Brain pericyte (primary cell): ENCODE results near the gene NUP205.

Experiments
- DNase-seq: peaks from one replicate; pipeline ENCODE4 v3.0.0-alpha.2; 2012; ENCODE audit warnings: low read depth, low spot score

NUP205 gene, protein sequence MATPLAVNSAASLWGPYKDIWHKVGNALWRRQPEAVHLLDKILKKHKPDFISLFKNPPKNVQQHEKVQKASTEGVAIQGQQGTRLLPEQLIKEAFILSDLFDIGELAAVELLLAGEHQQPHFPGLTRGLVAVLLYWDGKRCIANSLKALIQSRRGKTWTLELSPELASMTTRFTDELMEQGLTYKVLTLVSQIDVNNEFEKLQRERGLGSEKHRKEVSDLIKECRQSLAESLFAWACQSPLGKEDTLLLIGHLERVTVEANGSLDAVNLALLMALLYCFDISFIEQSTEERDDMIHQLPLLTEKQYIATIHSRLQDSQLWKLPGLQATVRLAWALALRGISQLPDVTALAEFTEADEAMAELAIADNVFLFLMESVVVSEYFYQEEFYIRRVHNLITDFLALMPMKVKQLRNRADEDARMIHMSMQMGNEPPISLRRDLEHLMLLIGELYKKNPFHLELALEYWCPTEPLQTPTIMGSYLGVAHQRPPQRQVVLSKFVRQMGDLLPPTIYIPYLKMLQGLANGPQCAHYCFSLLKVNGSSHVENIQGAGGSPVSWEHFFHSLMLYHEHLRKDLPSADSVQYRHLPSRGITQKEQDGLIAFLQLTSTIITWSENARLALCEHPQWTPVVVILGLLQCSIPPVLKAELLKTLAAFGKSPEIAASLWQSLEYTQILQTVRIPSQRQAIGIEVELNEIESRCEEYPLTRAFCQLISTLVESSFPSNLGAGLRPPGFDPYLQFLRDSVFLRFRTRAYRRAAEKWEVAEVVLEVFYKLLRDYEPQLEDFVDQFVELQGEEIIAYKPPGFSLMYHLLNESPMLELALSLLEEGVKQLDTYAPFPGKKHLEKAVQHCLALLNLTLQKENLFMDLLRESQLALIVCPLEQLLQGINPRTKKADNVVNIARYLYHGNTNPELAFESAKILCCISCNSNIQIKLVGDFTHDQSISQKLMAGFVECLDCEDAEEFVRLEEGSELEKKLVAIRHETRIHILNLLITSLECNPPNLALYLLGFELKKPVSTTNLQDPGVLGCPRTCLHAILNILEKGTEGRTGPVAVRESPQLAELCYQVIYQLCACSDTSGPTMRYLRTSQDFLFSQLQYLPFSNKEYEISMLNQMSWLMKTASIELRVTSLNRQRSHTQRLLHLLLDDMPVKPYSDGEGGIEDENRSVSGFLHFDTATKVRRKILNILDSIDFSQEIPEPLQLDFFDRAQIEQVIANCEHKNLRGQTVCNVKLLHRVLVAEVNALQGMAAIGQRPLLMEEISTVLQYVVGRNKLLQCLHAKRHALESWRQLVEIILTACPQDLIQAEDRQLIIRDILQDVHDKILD (N-terminal part only)

DNA sequence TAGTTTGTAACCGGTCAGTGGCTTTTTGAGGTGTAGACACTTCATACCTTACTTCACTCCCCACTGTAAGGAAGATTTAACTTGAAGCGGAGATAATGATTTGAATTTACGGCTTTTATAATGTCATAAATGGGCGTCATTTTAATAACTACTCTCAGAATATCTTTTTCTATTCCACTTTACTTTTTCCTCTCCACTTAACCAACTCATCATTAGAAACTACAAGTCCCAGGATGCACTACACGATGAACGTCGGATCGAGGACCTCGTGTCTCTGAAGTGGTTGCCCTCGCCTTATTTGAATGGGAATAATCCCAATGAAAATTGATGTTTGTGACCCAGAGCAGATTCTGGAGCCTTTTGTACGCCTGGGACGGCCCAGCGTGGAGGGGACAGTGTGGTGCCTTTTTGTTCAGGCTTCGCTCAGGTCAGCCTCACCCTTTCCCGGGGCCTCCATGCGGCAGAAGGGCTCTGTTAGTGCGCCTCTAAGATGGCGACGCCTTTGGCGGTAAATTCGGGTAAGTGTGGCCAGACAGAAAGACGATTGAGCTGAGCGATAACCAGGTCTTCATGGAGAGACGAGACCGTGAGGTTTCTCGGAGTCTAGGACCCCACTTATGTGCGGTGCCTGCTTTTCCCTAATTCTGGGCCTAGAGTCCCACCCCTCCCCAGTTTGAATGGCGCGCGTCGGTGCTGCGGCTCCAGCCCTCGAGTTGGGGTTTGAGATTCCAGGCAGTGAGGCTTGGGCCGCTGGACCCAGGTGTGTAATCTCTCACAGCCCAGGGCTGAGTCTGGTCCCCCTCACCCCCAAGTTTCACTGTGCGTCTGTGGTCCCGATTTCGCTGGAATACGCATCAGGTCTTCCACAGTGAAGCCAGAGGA is at the start of gene NUP205:
Gene NUP205 (plus strand): TSS at position 463 of the 882 bp plus-strand sequence. CDS start 28 bp downstream, at position 491.
- DNase-seq = peak; percentile 75

DNA sequence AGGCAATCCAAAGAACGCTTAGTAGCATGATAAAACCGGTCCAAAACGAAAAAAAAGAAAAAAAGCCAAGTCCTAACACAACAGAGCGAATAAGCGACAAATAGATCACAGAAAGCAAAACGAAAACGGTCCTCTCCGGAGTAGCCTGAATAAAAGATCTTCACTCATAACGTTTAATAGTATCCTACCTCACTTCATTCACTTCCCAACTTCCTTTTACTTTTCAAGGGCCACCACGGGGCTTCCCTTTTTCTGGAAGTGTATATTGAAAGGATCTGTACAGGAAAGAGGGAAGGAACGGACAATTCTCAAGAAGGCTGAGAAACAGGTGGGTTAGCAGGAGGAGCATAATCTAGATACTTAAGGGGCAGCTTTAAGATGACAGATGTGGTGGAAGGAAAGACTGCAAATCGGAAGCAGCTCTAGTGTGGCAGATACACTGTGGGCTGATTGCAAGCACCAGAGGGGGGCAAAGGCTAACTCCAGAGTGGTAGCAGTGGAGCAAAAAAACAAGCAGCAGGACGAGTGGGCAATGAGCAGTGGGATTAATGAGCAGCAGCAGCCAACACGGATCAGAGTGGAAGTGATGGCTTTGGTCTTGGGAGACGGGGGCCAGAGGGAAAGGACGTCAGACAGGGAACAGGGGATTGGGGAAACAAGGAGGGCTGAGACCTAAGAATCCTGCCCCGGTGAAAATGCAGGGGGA is 48.7 kb upstream of the NUP205 start:
- no peak for DNase-seq

DNA sequence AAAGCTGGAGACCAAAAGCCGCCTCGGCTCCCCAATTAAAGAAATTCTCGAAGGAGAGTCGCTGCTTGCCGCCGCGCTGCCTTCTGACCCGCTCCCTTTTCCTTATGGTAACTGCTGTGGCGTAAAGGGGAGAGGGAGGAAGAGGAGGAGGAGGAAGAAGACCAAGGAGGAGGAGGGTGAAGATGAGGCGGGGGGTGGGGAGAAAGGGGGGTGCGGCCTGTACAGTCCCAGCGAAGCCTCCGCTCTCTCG is 48.2 kb upstream of the NUP205 start:
- no peak for DNase-seq

DNA sequence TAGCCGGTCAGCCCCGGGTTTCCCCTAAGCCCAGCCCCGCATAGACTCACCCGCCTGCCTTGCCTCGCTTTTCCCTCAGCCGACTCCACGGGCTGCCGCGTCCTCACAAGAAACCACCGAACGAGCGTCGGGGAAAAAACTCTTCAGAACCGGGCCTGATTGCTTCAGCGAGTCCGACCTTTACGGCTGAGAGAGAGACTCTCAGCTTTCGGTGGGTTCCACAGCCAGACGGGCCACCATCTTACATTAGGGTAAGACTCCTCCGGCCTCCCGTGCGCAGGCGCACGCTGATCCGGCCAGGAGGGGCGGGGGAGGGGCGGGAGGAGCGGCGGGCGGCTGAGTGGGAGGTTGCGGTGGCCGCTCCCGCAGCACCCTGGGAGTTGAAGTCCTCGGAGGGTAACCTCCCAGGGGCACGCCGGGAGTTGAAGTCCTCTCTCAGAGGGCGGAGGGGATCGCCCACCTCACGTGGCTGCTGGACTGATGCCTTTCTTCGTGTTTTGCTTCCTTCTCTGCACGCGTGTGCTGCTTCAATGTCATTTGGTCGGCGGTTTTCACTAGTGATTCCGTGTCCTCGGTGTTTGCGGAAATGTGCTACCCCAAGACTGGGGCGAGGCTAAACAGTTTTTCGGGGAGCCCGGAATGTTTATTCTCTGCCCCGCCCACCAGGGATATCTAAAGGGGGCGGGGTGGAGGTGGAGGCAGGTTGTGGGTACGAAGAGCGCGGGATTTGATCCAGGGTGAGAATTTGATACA is 47.7 kb upstream of the NUP205 start, which contains the start of gene CNOT4:
Gene CNOT4 (minus strand): TSS at position 264 of the 753 bp plus-strand sequence. CDS start 71,771 bp downstream, outside the sequence.
- DNase-seq = peak; percentile 91

DNA sequence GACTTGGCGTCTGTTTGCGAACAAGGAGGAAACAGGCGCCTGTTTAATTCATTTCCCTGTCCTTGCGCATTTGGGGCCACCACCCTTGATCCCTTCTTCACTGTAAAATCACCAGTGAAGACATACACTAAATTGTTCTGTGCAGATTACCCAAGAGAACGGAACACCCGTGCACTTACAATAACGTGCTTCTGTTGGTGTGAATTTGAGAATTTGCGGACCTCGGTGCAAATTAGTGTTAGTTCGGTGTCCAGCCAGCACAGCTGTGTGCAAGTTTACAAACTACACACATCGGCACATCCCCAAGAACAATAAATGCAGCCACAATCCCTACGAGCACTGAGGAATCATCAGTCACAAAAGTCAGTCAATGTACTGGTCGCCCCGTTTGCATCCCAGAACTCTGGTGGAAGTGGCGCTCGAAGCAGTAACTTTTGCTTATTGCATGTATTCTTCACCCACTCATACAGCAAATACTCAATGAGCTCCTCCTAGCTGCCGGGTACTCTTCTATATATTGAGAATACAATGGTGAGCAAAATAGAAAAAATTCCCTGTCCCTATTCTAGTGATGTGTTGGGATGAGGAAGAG is 47.0 kb upstream of the NUP205 start:
- DNase-seq = no peak

DNA sequence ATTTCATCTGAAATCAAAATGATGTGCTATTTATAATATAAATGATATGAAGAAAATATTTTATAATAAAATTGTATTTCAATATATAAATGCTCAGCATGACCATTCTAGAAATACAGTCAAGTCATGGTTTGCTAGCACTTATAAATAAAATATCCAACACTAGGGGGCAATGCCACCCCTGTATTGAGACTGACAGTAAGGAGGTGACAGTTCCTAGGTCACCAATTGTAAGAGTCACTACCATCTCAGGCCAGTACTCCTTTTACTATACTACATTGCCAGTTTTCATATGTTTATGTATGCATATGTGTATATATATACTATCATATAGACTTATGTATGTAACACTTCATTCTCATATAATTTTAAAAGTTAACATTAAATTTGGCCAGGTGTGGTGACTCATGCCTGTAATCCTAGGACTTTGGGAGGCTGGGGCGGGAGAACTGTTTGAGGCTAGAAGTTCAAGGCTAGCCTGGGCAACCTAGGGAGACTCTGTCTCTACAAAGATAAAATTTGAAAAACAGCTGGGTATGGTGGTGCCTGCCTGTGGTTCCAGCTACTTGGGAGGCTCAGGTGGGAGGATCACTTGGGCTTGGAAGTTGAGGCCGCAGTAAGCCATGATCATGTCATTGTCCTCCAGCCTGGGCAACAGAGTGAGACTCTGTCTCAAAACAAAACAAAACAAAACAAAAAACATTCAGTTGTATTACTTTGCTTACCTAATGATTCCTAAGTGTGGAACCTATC is 45.4 kb upstream of the NUP205 start:
- no peak for DNase-seq

DNA sequence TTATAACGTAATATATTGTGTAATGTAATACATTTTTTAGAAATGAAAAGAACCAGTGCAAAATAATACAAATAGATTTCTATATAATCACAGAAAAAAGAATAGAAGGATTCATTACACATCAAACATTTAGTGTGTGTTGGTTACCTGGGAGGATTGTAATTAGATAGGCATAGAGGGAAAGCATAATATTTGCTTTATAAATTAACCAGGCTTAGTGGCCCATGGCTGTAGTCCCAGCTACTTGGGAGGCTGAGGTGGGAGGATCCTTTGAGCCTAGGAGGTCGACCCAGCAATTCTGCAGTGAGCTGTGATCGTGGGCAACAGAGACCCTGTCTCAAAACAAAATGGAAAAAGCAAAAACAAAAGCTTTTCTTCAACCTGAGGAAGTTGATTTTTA is 42.9 kb upstream of the NUP205 start:
- no peak for DNase-seq

DNA sequence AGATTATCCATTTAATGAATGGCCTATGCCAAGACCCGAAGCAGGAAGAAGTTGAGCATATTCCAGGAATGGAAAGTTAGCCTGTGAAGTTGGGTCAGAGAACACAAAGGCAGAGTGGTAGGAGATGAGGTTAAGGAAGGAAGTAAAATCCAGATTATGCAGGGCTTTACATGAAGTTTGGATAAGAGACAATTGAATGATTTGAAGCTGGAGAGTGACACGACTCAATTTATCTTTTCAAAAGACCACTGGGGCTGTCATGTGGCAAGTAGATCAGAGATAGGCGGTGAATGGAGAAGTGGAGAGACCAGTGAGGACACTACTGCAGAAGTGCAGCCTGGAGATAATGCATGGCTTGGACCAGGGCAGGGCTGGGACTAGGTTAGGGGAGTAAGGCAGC is 40.7 kb upstream of the NUP205 start:
- DNase-seq = no peak

DNA sequence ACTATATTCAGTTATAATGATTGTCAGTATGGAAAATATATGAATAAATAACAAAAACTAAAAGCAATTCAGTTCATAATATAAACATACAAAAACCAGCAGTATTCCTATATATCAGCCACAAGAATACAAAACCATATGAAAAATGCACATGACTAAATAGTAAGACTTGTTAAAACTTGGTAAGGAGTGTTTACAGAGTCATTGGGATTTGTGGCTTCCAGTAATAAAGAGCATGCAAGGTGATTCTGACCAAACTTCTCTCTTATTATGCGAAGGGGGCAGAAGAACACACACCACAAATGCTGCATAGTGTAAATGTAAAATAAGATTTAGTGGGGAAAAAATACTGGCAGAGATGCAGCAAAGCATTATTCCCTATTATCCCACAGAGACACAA is 39.0 kb upstream of the NUP205 start:
- no peak for DNase-seq

DNA sequence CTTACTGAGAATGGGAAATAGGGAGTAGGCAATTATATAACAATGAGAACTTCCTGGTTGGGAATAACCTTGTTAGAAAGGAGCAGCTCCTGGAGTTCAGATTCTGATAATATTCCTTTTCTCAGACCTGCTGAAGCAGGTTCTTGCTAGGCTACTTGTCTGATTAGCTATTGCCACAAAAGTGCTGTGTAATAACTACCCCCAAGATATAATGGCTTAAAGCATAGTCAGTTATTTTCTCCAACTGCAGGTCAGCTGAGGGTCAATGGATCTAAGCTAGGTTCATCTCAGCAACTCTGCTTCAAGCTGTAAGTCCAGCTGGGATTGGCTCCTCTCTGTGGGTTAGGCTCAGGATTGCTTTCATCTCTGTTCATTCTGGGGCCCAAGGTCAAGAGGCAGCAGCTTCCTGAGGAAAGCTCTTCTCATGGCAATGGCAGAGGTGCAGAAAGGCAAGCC is 38.5 kb upstream of the NUP205 start:
- DNase-seq = no peak

DNA sequence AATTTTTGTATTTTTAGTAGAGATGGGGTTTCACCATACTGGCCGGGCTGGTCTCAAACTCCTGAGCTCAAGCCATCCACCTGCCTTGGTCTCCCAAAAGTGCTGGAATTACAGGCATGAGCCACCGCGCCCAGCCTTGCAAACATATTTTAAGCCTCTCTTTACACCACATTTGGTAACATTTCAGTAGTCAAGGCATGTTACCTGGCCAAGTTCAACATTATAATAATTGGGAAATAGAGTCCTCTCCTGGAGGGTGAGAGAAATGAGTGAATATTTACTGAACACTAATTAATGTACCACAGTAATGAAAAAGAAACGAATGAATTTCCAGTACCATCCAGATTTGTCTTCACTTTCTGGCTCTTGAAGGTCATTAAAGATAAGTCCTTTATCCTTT is 37.8 kb upstream of the NUP205 start:
- DNase-seq = no peak

DNA sequence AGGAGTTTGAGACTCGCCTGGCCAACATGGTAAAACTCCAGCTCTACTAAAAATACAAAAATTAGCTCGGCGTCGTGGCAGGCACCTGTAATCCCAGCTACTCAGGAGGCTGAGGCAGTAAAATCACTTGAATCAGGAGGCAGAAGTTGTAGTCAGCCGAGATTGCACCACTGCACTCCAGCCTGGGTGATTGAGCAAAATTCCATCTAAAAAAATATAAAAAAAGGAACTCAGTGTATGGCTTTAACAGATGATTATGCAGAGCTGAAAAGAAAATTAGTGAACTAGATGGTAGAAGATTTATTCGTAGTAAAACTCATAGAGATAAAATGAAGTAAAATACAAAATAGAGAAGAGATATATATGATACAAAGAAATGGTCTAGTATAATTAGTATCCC is 35.2 kb upstream of the NUP205 start:
- no peak for DNase-seq

DNA sequence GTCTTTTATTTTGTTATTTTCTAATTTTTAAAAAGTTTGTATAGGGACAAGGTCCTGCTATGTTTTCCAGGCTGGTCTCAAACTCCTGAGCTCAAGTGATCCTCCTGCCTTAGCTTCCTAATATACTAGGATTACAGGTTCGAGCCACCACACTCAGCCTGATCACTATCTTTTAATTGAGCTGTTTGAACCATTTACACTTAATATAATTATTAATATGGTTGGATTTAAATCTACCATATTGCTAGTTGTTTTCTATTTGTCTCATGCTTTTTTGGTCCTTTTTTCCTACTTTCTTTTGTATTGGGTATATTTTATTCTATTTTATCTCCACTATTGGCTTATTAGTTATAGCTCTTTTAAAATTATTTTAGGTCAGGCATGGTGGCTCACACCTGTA is 34.6 kb upstream of the NUP205 start:
- no peak for DNase-seq

DNA sequence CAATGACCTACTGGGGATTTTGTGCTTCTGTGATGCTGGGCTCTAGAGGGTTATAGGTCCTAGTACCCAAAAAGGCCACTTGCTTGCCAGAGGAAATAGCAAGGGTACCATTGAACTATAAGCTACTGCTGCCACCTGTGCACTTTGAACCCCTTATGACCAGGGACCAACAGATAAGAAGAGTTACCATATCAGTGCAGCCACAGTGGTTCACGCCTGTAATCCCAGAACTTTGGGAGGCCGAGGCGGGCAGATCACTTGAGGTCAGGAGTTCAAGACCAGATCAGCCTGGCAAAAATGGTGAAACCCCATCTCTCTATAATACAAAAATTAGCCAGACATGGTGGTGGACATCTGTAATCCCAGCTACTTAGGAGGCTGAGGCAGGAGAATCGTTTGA is 32.3 kb upstream of the NUP205 start:
- DNase-seq = no peak

DNA sequence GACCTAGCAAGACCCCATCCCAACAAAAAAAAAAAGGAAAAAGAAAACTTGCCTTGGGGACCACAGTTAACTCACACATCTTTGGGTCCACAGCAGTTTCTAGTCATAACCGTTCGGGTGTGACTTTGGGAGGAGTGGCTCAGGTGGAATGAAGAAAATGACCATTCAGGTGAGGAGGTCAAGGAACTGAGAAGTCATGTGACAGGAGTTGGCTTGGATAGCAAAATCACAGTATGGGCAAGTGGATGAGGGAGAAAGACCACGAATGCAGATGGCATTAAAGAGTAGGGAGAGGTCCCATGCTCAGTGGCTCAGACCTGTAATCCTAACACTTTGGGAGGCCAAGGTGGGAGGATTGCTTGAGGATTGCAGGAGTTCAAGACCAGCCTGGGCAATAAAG is 30.7 kb upstream of the NUP205 start:
- no peak for DNase-seq

DNA sequence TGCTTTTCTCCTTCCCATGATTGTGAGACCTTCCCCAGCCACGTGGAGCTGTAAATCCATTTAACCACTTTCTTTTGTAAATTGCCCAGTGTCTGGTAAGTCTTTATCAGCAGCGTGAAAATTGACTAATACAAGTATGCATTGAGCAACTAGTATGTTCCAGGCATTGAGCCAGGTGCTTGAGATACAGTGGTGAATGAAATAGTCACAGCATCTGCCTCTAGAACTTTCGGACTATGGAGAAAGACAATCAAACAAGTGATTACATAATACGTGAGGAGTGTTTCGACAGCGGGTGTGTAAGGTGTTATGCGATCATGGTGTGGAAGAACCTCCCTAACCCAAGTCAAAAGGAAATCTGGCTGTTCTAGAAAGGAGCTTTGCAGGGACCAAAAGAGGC is 21.6 kb upstream of the NUP205 start:
- no peak for DNase-seq

DNA sequence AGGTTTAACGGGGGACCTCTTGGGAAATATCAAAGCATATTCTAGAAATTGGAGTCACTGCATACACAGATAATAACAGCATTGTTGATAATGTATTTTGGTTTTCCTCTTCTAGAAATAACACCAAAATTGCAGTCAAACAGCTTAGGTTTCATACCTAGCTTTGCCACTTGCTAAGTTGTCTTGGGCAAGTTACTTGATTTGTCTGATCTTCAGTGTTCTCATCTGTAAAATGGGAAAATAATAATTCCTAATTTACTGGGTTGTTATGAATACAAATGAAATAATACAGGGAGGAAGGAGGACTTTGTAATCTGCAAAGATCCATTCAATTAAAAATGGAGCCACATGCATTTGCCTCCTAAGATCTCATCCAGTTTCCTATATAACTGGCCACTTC is 20.3 kb upstream of the NUP205 start:
- DNase-seq = no peak

DNA sequence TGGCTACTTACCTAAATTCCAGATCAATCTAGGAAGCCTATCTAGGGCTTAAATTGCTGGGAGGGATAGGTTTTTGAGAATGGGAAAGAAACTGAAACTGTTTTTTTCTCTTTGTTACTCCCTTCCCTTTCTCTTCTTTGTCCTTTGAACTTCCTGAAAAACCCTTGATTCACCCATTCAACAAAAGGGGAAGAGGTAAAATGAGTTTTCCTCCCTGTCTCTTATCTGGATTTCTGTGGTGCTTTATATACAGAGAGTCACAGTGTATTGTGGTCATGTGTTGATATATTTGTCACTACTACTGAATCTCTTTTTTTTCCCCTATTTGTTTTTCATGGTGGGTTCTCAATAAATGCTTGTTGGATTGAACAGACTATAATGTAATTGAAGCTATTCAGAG is 19.8 kb upstream of the NUP205 start:
- no peak for DNase-seq
